CD4-positive, alpha-beta T cell treated with Interleukin-17A for 4 hours (primary cell): ENCODE results near the gene SH3PXD2B.
"Not testable (repeated sequence)": the region's sequence is repeated elsewhere in the genome, so short reads cannot be mapped to it uniquely, and the experiment has no call there.

Source experiments
- DNase-seq: peaks from one replicate; pipeline ENCODE4 v3.0.0-alpha.2; 2020; ENCODE audit warnings: mixed read lengths

Gene SH3PXD2B

GRCh38 chr5:172334641-172335040 lies 119.7 kb downstream of the SH3PXD2B start:
- no peak for DNase-seq

- no peak for DNase-seq
Observed at GRCh38 chr5:172334196-172334595, 120.1 kb downstream of the SH3PXD2B start.

- DNase-seq: not testable (repeated sequence)
Observed at GRCh38 chr5:172326901-172327300, 127.4 kb downstream of the SH3PXD2B start.

- no peak for DNase-seq
Observed at GRCh38 chr5:172325452-172325851, 128.9 kb downstream of the SH3PXD2B start.

GRCh38 chr5:172322028-172322965 lies 132.0 kb downstream of the SH3PXD2B start:
- DNase-seq: no peak

GRCh38 chr5:172321593-172321992 lies 132.7 kb downstream of the SH3PXD2B start:
- no peak for DNase-seq

GRCh38 chr5:172319708-172320441 lies 134.4 kb downstream of the SH3PXD2B start:
- DNase-seq: no peak

- DNase-seq: no peak
Observed at GRCh38 chr5:172315587-172316493, 138.5 kb downstream of the SH3PXD2B start.

GRCh38 chr5:172313915-172314314 lies 140.4 kb downstream of the SH3PXD2B start:
- DNase-seq: no peak

GRCh38 chr5:172312286-172312685 lies 142.0 kb downstream of the SH3PXD2B start:
- no peak for DNase-seq

GRCh38 chr5:172311605-172312004 lies 142.7 kb downstream of the SH3PXD2B start:
- DNase-seq: no peak

GRCh38 chr5:172311026-172311425 lies 143.3 kb downstream of the SH3PXD2B start:
- DNase-seq: no peak

GRCh38 chr5:172305380-172305779 lies 148.9 kb downstream of the SH3PXD2B start:
- no peak for DNase-seq

GRCh38 chr5:172303572-172304335 lies 150.6 kb downstream of the SH3PXD2B start:
- DNase-seq: no peak

- no peak for DNase-seq
Observed at GRCh38 chr5:172303162-172303561, 151.2 kb downstream of the SH3PXD2B start.

- DNase-seq: no peak
Observed at GRCh38 chr5:172302047-172302710, 152.1 kb downstream of the SH3PXD2B start.

GRCh38 chr5:172299916-172300439 lies 154.3 kb downstream of the SH3PXD2B start:
- DNase-seq: no peak

GRCh38 chr5:172294831-172295230 lies 159.5 kb downstream of the SH3PXD2B start:
- no peak for DNase-seq

- no peak for DNase-seq
Observed at GRCh38 chr5:172293745-172294342, 160.5 kb downstream of the SH3PXD2B start.

GRCh38 chr5:172293054-172293744 lies 161.1 kb downstream of the SH3PXD2B start:
- DNase-seq: peak; percentile 66
